Lung microvascular endothelial cell (primary cell): Measurements from ENCODE around the gene PTPRD. TPM values are rescaled to one million over a fixed set of nuclear protein-coding genes. Genes with fewer than 3 reads are reported as not detected.

Experiments used
- DNase-seq, 2 donors: peaks; one replicate each; pipeline versions ENCODE4 v3.0.0 to v3.0.0-alpha.2; 2010; ENCODE audit warnings: low read depth in 2 of 2
- total RNA-seq: library from RNA; depleted of rRNA; stranded (reverse); fragments of >200 nt; gene quantifications from 2 replicates; pipeline ENCODE4 v1.2.1, GENCODE V29; 2014

The PTPRD gene
- total RNA-seq, 1 donor from 2014 or later: 1.2 TPM

DNA sequence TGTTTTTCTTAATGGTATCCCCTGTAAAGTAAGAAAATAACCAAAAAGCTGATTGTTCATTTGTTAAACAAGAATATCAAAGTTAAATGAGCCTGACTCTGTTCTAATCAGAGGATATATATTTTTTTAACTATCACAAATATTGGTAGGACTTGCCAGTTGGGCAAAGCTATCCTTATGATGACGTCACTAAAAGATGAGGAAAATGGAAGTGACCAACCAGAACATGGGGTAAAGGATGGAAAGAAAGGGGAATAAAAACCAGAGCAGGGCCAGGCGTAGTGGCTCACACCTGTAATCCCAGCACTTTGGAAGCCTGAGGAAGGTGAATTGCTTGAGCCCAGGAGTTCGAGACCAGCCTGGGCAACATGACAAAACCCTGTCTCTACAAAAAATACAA is 2001.6 kb downstream of the PTPRD start:
- no peak for DNase-seq

DNA sequence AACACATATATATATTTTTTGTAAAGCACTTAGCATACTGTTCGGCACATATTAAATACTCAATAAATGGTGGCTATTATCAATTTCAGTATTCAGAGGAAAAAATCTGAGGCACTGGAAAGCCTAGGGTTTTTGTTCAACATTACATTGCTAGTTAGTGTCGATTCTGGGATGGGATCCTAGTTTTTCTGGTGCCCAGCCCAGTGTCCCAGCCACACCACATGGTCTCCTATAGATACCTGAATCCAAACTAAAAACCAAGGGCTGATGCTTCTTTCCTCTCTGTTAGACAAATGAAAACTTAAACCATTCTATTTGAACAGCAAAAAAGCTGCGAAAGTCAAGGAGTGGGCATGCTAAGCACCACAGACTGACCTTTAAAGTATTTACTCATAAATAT is 2002.5 kb downstream of the PTPRD start:
- no peak for DNase-seq

DNA sequence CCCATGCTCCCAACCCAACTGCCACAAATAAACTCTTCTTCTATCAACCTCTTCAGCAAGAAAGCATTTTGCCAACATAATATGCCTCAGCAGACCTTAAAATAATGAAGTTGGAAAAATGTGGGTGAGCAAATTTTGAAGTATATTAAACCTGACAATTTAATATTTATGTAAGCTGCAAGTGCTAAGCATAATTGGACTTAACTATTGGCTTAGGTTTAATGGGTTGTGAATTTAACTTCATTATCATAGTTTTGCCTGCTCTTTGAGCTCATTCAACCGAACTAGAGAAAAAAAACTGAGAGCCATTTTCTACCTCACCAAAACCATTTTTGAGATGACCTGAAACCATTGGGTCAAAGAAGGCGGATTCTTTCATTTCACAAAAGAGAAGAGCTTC is 2007.7 kb downstream of the PTPRD start:
- DNase-seq: no peak

DNA sequence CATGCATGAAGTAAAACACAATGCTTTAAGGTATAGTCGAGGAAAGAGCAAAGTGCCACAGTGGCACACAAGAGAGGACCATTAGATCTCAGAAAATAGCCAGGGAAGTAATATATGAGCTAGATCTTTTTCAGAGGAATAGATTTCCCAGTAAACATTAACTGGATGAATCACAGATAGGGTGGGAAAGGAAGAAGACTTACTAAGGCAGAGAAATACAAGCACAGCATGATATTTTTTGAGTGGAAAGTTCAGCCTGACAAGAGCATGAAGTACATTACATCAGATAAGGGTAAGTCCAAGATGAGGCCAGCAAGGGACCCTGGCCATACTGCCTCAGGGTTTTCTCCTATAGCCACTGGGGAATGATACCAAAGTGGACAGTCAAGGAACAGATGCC is 2008.6 kb downstream of the PTPRD start:
- DNase-seq: no peak

DNA sequence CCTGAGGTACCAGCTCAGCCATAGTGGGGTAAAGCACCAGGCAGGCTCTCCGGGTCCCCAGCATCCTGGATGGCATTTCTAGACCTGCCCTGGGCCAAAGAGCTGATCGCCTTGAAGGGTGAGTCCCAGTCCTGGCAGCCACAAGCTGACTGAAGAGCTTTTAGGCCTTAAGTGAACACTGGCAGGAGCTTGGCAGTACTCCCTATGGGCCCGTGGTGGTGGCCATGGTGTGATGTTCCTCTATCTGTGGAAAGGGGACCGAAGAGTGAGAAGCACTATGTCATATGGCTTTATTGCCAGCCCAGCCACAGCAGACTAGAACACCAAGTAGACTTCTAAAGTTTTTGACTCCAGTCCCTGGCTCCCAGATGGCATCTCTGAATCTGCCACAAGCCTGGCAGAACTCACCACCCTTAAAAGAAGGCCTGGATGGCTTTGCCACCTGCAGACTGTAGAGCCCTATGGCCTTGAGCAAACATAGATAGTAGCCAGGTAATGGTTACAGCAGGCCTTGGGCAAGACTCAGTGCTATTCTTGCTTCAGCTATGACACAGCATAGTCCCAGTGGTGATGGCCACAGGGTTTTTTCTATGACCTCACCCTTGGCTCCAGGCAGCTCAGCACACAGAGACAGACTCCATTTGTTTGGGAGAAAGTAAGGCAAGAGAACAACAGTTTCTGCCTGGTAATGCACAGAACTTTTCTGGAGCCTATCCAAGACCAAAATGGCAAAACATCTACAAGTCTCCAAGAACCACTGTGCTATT is 2011.7 kb downstream of the PTPRD start:
- no peak for DNase-seq

DNA sequence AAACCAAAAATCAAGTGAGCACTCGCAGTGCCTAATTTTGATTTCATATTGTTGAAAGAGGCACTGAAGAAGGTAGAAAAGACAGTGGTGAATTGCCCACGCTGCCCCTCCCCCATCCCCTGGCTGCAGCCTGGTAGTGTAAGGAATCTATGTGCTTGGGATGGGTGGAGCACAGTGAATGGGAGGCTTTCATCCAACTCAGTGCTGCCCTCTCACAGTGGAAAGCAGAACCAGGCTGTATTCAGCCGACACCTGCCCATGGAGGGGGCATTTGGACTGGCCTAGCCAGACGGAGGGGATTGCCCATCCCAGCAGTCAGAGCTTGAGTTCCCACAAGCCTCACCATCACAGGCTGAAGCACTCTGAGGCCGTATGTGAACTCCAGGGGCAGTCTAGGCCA is 2012.9 kb downstream of the PTPRD start:
- no peak for DNase-seq

DNA sequence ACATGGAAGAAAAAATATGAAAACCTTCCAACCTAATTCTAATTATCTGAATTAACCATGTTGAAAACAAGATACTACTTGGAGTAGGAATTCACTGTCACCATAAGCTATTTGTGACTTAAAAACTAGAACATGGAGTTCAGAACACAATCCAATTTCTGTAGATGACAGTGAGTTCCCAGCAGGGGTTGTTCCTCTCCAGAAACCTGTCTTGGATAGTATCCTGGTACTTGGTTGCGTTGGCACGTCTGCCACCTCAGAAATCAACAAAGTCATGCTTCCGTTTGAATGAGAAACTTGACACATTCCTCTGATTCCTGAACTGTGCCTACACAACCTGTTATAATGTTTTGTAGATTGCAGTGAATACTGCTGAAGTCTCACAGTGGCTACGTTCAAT is 2023.3 kb downstream of the PTPRD start:
- no peak for DNase-seq

DNA sequence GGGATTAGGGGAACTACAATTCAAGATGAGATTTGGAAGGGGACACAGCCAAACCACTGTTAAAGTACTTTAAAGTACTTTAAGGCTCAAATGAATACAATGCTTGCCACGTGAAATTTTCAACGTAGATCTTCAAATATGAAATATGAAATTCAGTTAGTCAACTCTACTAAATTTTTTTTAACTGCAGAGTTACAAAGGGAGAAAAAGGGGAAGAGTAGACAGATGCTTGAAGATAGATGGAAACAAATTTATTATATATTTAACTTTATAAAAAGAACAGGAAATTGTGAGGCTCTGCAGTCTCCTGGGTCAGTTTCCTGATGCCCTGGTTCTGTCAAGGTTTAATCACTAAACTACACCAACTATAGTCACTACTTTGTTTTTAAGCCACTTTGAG is 2027.8 kb downstream of the PTPRD start:
- DNase-seq: no peak

DNA sequence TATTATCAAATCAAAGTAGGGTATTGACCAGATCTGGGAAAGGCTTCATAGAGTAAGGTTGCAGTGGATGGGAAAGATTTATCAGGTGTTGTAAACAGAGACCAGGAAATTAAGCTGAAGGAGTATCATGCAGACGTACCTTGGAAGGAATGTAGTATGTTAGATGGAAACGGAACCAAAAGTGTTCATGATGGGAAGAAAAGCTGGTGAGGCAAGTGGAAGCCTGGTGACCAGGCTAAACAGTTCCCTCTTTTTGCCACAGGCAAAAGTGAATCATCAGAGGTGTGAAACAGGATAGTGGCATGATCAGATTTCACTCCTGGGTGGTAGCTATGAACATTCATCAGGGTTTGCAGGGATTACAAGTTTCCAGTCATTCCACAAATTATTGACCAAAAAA is 2033.1 kb downstream of the PTPRD start:
- no peak for DNase-seq

DNA sequence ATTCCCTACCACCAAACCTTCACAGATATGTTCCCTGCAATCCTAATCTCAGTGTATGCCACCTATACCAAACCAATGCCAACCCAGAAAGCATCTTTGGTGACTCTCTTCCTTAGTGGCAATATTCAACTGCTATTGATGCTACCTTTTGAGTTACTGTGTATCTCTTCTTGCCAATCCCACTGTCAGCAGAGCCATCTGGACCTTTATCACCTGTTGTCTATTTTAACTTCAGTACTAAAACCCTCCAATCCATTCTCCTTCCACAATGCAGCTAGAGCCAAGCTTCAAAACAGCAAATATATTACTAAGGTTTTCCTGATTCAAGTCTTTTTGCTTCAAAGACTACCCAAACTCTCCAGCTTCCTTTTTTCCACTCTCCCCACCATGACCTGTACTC is 2036.1 kb downstream of the PTPRD start:
- no peak for DNase-seq

DNA sequence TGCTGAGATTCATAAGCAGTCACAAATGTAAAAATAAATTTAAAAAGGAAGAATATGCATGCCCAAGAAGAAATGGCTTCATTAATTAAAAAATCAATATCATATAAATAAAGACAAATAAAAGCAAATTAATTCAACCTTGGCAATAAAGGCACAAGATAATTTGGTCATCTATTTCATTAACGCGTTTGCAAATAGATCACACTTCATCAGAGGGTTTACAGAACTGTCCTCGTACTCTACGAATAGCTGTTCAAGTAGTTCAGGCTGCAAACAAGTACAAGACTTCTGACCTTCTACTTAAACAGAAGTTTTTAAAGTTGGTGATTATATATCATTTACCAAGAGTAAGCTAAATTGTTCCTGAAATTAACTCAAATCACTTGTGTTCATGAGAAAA is 2038.0 kb downstream of the PTPRD start:
- DNase-seq: no peak

DNA sequence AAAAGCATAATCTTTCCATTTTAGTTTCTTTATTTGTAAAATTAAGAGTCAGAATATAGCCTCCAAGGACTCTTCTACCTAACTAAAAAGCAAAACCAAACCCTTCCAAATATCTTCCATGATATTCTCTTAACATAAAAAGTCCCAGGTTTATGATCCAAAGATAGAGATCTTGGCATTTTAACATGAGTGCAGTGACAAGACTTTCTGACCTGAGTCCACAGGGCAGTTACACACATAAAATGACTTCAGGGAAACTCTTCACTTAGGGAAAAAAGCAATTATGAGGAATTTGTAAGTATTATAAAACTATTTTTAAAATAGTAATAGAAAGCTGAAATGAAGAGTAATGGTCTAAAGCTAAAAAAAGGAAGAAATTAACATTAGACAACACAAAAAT is 2040.6 kb downstream of the PTPRD start:
- DNase-seq: no peak

DNA sequence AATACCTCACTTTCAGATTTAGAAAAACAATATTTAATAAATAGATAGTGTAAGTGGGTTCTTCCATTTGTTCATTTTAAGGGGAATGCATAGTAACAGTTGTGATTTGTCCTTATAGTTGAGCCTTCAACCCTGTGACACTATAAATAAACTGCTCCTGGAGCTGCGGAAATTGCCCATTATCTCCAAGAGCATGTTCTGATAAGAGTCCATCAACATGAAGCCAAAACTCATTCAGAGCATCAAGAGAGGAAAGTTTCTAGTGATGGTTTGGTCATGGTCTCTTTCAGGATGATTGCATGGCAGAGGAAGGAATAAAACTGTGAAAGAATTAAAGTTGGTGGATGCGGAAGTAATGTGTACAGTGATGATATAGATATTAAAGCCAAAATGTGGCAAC is 2041.2 kb downstream of the PTPRD start:
- no peak for DNase-seq

DNA sequence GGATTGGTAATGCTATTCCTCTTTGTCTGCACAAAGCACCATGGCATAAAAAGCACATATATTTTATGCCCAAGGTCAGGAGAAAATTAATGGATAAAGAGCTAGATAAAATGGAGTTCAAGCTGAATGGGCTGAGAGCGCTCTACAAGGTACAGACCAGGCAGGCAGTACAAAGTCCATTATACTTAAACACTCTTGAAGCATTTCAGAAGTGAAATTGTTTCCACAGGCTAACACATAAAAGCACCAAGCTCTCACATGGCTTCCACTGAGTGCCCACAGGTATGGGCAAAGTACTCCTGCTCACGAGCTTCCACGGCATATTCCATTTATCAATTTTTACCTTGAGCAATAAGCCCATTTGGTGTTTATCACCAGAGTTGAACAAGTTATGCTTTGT is 2042.0 kb downstream of the PTPRD start:
- no peak for DNase-seq

DNA sequence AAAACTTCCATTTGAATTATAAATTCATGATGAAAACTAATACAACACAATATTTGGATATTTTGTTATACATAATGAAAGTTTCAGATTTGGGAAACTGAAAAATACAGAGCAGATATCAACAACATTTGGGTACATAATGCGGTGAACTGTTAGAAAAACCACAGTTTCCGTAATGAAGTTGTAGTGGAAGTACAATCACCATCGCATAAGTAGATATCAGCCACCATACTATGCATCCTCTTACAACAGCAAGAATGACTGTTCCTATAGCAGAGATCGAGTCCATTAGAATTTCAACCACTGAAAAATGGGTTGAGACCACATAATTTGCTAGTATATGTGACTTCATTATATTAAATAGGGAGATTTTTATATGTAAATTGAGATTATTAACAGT is 2043.0 kb downstream of the PTPRD start:
- DNase-seq: no peak

DNA sequence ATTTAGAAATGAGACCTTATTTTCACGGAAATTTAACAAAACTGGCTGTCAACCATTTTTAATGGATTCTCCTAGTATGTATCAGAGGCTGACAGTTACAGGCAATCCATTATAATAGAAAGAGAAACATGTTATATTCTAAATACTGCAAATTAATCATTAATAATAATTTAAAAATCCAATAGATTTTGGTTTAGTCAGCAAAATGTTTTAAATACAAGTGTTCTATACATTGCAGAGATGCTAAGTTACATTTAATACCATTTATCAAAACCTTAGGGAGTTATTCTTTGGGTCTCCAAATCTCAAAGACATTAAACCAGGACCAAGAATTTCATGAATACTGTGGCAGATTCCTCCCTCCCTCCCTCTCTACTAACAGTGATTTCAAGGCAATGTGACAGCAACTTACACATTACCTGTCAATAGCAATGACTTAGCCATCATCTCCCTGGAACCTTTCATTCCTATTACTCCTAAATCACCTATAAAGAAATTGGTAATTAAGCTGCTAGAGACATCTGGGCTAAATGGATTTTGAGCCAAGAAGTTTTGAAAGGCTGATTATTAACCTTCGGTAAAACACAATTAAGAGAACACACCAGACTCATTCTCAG is 2044.7 kb downstream of the PTPRD start:
- DNase-seq: no peak

DNA sequence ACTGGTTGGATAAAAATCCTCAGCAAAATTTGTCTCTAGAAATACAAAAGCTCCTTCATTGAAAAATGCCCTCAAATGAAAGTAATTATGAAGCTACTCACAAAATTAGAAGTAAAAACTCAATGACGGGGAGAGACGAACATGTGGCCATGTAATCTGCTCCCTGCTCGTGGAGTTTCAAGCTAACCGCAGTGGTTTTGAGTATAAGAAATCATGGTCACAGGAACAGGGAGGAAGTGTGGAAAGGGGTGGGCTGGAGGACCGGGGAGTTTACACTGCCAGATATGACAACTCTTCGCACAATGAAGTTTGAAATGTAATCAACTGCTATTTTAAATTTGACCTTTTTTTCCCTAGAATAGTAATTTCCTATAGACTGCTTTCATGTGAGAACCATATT is 2047.8 kb downstream of the PTPRD start:
- DNase-seq: no peak

DNA sequence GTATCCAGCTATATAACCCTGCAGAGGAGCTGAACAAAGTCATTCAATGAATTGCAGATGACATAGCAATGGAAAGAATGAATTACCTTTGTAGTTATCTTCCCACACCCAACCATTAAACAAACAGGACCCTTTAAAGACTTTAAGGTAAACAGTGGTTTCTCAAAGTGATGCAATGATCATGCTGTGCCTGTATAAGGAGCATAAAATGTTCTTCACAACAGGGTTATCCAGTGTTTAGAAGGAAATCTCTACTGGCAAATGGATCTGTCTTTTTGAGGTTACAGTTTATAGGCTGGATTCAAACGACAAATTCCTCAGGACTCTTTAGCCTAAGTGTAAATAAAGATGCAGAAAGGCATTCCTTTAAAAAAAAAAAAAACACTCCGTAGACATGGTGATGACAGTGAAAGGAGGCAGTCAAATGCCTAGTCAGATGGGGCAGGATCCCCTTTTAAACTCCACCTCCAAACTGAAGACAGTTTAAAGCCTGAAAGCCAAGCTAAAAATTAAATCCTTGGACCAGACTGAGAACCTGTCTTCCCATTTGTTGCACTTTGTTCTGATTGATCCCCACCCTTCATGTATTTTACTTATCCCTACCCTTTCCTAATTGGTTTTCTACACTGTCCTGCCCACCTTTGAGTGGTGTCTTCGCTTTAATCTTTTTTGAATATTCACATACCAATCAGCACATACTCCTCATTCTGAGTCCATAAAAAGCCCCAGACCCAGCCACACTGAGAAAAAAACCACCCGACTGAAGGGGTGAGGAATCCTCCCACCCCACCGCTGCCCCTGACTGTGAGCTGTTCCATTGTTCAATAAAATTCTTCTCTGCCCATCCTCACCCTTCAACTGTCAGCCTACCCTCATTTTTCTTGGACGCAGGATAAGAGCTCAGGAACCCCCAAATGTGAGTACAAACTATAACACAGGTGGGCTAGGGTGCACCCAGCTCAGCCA is 2052.0 kb downstream of the PTPRD start:
- no peak for DNase-seq

DNA sequence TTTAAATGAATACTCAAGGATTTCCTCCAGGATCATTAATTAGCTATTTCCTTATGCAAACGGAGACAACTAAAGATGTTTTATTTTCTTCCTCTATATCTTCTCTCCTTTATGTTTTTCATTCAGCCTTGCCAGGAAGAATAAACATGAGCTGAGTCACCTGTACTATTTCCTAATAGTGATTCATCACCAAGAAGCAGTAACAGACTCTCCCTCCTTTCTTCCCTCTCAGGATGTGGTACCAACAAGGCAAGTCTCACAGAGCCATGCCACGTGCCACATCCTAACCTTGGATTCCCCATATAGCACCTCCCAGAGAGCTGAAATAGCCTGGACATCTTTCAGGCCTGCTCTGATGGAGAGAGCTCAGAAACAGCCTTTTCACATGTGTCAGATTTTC is 2054.6 kb downstream of the PTPRD start:
- DNase-seq: no peak

DNA sequence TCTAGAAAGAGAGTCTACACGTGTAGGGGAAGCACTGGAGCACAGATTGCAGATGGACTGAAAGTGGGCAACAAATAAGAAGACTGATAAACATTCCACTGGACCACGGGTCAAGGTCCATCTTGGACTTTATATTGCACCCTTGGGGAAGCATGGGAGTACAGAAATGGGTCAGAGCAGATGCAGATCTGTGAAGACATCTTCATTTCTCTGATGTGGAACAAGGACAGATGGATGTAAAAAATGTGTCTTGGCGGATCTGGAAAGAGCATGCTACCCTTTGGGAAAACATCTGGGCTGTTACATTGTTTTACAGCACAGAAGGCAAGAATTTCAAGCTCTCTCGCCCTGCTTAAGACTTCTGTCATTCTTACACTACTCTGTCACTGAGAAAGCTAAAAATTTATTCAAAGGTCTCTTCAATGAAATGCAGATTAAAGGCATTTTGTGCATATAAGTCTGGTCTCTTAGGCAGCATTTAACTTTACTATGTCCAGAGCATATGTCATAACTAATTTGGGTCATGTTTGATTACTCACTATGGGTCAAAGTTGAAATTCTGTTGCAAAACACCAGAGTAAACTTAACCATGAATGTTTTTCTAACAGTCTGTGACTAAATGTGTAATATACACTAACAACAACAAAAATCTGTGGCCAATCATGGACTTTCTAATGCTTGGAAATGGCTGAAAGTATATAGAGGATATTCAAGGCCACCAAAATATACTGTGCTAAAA is 2056.9 kb downstream of the PTPRD start:
- DNase-seq: no peak

DNA sequence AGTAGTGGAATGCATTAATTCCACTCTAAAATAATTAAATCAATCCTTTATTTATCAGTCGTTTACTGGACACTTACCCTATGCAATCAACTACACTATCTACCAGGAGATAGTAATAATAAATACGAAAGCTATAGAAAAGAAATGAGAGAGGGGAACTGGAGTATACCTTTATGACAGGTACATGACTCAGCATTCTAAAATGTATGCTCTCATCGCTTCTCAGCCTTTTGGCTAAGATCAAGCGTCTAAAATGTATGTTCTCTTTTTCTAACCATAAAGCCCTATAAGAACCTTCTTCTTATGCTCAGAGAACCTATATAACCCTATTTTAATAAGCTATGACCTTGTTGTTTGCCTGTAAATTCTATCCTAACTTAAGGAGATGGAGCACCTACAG is 2059.4 kb downstream of the PTPRD start:
- DNase-seq: no peak

DNA sequence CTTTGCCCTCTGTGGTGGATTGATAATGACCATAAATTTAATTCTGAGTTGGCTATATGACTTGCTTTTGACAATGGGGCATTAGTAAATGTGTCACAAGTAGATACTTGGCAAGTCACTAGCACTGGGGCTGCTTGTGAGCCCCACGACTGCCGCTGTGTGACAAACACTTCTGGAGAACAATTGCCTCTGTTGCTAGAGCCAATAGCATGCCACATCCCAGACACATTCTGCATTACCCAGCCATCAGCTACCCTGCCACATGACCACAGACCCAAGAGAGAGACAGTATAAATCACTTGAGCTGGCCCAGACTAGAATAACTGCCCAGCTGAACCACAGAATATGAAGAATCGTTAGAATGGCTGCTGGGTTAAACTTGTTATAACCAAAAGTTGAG is 2060.1 kb downstream of the PTPRD start:
- no peak for DNase-seq
